HG03558 (cell line): ENCODE data around the gene FGF18.
"Not testable (repeated sequence)": the region's sequence is repeated elsewhere in the genome, so short reads cannot be mapped to it uniquely, and the experiment has no call there.

Experiments used
- ATAC-seq: cut with Tn5 transposase; IDR thresholded peaks from one replicate; pipeline ENCODE4 v1.9.1; 2021; ENCODE audit warnings: moderate number of reproducible peaks; ENCODE audit not compliant: unreplicated experiment; ENCODE audit errors: extremely low read depth

Gene FGF18

DNA sequence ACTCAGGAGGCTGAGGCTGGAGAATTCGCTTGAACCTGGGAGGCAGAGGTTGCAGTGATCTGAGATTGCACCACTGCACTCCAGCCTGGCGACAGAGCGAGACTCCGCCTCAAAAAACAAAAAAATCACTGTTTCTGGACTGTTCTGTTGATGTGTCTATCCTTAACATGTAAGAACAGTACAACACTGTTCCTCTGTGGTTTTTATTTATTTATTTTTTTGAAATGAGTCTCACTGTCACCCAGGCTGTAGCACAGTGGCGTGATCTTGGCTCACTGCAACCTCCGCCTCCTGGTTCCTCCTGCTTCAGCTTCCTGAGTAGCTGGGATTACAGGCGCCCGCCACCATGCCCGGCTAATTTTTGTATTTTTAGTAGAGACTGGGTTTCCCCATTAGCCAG lies 20.8 kb upstream of the FGF18 start:
- not testable (repeated sequence) for ATAC-seq

DNA sequence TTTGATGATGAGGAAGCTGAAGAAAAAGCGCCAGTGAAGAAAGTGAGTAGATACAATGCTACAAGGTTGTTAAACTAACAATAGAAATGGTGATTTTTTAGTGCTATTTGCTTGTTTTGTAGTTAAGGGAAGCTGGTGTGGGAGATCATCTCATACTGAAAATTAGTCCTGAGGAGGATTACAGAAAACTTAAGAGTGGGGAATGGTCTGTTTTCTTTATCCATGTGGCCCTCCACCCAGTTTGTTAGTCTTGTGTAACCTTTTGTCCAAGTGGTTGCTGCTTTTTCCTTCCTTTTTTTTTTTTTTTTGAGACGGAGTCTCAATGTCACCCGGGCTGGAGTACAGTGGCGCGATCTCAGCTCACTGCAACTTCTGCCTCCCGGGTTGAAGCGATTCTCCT lies 19.3 kb upstream of the FGF18 start:
- ATAC-seq = no peak

- ATAC-seq = no peak
Observed at GRCh38 chr5:171401167-171401947, 18.1 kb upstream of the FGF18 start.

GRCh38 chr5:171402751-171403150 lies 16.7 kb upstream of the FGF18 start:
- not testable (repeated sequence) for ATAC-seq

- ATAC-seq = no peak
Observed at GRCh38 chr5:171405615-171406014, 13.8 kb upstream of the FGF18 start.

DNA sequence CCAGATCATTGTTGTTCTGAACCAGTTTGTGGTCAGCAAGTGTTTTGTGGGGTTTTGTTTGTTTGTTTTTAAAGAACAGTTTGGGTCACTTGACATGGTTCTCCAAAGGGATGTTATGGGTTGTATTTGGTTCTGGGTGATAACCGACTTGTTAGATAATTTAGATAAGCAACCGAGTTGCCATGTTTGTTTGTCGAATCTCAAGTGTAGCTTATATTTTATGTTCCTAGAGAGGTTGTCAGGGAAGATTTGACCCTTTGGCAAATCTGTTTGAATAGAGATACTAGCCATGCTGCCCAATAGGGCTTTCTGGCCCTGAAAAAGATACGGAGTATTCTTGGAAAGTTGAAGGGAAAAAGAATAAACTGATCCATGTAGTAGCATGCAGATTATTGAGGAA lies 12.2 kb upstream of the FGF18 start:
- ATAC-seq = no peak

DNA sequence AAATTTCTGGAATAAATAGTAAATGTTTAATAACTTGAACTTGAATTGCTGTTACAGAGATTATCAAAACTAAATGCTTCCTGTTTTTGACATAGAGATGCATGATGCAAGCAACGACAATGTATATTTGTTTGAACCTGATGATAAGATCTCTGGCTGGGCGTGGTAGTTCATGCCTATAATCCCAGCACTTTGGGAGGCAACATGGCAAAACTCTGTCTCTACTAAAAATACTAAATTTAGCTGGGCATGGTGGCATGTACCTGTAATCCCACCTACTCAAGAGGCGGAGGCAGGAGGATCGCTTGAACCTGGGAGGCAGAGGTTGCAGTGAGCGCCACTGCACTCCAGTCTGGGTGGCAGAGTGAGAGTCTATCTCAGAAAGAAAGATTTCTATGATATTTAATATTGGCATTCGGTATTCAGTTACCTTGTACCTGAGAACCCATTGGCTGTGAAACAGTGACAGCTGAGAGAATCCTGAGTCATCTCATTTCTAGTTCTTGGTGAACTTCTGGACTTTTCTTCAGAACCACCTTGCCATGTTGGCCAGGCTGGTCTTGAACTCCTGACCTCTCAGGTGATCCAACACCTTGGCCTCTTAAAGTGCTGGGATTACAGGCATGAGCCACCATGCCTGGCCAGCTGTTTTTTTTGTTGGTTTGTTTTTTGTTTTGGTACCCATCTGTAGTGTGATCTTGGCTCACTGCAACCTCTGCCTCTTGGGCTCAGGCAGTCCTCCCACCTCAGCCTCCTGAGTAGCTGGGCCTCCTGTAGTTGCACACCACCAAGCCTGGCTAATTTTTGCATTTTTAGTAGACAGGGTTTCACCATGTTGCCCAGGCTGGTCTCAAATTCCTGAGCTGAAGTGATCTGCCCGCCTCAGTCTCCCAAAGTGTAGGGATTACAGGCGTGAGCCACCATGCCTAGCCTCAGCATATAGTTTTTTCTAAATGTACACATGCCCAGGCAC lies 10.0 kb upstream of the FGF18 start:
- no peak for ATAC-seq

- no peak for ATAC-seq
Observed at GRCh38 chr5:171410181-171410580, 9.3 kb upstream of the FGF18 start.

DNA sequence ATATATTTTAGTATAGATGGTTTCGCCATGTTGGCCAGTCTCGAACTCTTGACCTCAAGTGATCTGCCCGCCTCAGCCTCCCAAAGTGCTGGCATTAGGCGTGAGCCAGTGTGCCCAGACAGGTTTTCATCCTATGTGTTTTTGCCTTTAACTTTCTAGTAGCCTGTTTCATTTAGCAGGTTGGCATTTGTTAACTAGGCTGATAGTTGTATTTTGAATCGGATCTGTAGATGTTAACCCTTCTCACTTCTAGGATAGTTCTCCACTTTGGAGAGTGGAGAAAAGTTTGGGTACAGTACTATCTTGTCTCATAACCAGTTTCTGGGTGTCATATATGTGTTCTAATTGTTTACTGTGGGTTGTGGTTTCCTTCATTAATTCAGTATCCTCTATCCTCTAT lies 7.3 kb upstream of the FGF18 start:
- ATAC-seq = no peak

DNA sequence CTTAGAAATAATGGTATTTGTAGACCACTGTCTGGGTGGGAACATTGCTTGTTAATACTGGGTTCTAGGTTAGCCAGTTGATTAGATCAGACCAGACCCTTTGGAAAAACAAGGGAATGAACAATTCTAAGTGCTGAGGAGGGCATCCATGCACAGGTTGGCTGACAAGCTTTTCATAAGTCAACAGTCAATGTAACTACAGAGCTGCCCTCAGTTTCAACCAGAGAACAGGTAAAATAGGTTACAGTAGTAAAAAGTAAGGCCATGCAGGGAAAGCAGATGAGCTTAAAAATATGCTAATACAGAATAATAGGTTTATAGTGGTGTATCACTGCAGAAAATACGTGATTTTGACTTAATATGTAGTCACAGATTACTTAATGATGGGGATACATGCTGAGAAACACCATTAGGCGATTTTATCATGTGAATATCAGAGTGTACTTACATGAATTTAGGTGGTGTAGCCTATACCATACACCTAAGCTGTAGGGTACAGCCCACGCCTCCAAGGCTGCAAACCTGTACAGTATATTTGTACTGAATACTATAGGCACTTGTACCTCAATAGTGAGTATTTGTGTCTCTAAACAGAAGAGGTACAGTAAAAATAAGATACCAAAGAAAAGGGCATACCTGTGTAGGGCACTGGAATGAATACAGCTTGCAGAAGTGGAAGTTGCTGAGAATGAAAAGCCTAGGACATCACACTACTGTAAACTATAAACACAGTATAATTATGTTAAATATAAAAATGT lies 6.1 kb upstream of the FGF18 start:
- ATAC-seq = no peak

DNA sequence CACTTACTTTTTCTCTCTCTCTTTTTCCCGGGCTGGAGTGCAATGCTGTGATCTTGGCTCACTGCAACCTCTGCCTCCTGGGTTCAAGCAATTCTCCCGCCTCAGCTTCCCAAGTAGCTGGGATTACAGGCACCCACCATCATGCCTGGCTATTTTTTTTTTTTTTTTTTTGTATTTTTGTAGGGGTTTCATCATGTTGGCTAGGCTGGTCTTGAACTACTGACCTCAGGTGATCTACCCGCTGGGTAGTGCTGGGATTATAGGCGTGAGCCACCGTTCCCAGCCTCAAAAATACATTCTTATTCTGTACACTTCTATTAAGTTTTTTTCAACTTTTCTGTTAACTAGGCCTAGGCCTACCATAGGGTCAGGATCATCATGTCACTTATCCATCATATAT lies 5.5 kb upstream of the FGF18 start:
- ATAC-seq = not testable (repeated sequence)

- no peak for ATAC-seq
Observed at GRCh38 chr5:171415115-171415730, 4.2 kb upstream of the FGF18 start.

- no peak for ATAC-seq
Observed at GRCh38 chr5:171416160-171417049, 3.0 kb upstream of the FGF18 start.

- ATAC-seq = no peak
Observed at GRCh38 chr5:171418316-171418981, 998 bp upstream of the FGF18 start.

GRCh38 chr5:171419688-171420430 lies 412 bp downstream of the FGF18 start:
- no peak for ATAC-seq

DNA sequence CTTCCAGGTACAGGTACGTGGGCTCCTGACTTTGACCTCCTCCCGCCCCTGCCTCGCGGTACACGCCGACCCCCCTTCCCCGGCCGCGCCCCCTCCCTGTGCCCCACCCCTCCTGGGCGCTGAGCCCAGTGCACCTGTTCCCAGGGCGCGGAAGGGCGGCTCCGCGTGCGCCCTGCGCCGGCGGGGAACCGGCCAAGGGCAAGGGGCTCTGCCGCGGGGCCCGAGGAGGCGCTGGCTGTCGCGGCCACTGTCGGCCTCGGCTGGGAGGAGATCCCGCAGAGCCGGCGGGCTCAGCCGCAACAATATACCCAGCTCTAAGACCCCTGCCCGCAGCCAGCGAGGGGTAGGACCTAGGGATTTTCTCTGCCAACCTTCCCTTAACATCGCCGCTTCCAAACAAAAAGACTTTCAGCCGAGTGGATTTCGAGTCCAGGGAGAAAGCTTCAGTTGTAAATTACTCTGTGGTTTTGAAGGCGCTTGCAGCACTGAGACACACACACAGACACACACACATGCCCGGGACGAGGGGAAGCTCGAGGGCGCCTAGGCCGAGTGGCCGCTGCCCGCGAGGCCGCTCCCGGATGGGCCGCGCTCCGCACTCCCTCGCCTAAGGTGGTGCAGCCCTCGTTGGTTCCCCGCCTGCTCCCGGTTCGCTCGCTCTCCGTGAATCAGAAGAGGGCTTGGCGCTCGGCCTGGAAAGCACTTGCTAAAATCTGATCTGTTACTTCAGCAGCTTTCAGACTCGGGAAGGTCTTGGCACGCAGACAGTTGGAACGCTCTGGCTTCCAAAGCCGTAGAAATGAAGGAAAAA lies 1.2 kb downstream of the FGF18 start:
- no peak for ATAC-seq
